ENCODE measurements around the gene CNTN4.

- TF ChIP-seq, protein P1, sequence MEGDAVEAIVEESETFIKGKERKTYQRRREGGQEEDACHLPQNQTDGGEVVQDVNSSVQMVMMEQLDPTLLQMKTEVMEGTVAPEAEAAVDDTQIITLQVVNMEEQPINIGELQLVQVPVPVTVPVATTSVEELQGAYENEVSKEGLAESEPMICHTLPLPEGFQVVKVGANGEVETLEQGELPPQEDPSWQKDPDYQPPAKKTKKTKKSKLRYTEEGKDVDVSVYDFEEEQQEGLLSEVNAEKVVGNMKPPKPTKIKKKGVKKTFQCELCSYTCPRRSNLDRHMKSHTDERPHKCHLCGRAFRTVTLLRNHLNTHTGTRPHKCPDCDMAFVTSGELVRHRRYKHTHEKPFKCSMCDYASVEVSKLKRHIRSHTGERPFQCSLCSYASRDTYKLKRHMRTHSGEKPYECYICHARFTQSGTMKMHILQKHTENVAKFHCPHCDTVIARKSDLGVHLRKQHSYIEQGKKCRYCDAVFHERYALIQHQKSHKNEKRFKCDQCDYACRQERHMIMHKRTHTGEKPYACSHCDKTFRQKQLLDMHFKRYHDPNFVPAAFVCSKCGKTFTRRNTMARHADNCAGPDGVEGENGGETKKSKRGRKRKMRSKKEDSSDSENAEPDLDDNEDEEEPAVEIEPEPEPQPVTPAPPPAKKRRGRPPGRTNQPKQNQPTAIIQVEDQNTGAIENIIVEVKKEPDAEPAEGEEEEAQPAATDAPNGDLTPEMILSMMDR (IDR thresholded peaks at IDR 0.05; ENCODE audit: low read depth, low read length): no peak
- TF ChIP-seq EZH2phosphoT487 (IDR thresholded peaks at IDR 0.05; ENCODE audit: low read depth): no peak
Observed at GRCh38 chr3:2650746-2651145, 552.1 kb downstream of the CNTN4 start.

Data from OCI-LY3 (cell line).